ENCODE data around the gene GNLY. TPM values are rescaled to one million over a fixed set of nuclear protein-coding genes. Genes with fewer than 3 reads are reported as not detected.
A peak's percentile ranks its signal among the peaks of the same experiment; 100 is the strongest.

GNLY gene
- total RNA-seq, 1 experiment from 2014 or later: not detected

DNA sequence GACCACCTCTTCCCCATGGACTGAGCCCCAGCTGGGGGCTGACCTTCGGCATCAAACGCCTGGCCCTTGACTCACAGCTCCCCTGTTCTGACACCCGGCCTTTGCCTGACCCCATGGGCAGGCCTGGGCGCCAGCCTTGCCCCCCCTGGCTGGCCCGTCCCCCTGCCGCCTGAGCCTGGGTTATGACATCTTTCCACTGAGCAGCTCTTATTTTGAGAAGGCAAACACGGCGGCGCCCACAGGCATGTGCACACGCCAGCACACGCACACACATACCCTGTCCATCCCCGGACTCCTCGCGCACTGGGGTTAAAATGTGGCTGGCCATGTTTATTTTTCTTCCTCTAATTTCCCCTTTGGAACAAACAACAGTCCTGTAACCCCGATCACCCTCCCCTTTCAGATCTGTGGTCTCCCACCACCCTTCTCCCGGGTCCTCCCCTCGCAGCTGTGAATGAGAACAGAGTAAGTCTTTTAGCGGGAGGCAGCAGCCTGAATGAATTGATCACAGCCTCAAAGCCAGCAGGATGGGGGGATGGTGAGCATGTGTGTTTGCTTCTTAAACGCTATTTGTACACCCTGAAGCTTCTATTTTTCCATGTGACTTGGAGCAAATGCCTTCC lies 47.8 kb downstream of the GNLY start:
- peaks cover 18% of the 10 kb centered on the region for H3K4me1 ChIP-seq (ENCODE audit: insufficient read depth, low read length)
- POLR2A ChIA-PET (ENCODE audit: unreplicated experiment): interaction anchor here (0.6 kb wide), 1 partner anchor 699 kb away, joined by 3 read pairs; the partner anchor contains the start of gene KDM3A

DNA sequence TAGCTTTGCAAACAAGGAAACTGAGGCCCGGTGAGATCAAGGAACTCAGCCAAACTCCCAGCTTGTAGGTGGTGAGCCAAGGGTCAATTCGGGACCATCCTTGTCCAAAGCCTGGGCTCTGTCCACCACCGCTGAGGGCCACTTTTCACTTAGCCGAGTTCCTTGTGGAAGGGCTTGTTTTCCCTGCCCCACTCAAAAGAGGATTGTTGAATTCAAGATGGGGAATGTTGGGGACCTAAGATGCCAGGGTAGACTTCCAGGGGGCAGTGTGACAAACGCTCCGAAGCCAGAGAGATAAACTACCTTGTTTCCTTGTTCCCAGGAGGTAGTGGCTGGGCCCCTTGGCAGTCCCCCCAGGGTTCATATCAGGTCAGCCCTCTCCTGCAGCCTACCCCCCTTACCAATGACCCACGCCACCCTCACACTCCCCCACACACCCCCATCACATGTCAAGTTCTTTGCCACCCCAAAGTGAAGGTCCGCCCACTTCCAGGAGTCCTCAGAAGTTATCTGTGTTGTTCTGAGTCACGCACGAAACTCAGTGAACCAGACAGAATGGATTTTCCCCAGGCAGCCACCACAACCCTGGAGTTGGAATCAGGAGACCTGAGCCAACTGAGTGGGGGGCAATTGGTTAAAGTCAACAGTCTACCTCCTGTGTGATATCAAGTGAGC lies 49.3 kb downstream of the GNLY start:
- BruUV-seq (replicated peaks): no TSS peak
- H4K20me1 ChIP-seq (ENCODE audit: low read length): no peaks in the 10 kb centered on the region
- H3K27ac ChIP-seq (ENCODE audit: low read length): no peak overlapping the region
- H3K27me3 ChIP-seq (ENCODE audit: low read length): peaks cover 21% of the 10 kb centered on the region
- POLR2A ChIA-PET (ENCODE audit: unreplicated experiment): no interaction called here
- no peak overlapping the region for H2AFZ ChIP-seq (ENCODE audit: low read length)
- no peaks in the 10 kb centered on the region for H3K9me3 ChIP-seq (ENCODE audit: low read length)
- H3K4me2 ChIP-seq (ENCODE audit: low read length): no peak overlapping the region
- no peaks in the 10 kb centered on the region for H3K79me2 ChIP-seq (ENCODE audit: low read length)
- H3K36me3 ChIP-seq (ENCODE audit: low read depth, low read length): no peaks in the 10 kb centered on the region
- ATAC-seq (no peak), DNase-seq (no peak)
- peaks cover 18% of the 10 kb centered on the region for H3K4me1 ChIP-seq (ENCODE audit: insufficient read depth, low read length)
- intact Hi-C loops (cut with micrococcal nuclease): no loop called here
- CTCF ChIA-PET: interaction anchor here (1.5 kb wide), 1 partner anchor 15 kb away, joined by 5 read pairs; no protein-coding TSS in a partner anchor
- H3K9me2 ChIP-seq (replicated peaks; ENCODE audit: low read length): no peaks in the 10 kb centered on the region
- H3F3A ChIP-seq (ENCODE audit: low read length, unreplicated experiment): no peaks in the 10 kb centered on the region
- H3K9ac ChIP-seq (ENCODE audit: low read length): no peak overlapping the region
- TF ChIP-seq EZH2 (IDR thresholded peaks at IDR 0.05; ENCODE audit: low read length, unreplicated experiment): no peak
- TF ChIP-seq EZH2phosphoT487 (IDR thresholded peaks at IDR 0.05; ENCODE audit: borderline replicate concordance, low read length): no peak
- TF ChIP-seq, protein P1, sequence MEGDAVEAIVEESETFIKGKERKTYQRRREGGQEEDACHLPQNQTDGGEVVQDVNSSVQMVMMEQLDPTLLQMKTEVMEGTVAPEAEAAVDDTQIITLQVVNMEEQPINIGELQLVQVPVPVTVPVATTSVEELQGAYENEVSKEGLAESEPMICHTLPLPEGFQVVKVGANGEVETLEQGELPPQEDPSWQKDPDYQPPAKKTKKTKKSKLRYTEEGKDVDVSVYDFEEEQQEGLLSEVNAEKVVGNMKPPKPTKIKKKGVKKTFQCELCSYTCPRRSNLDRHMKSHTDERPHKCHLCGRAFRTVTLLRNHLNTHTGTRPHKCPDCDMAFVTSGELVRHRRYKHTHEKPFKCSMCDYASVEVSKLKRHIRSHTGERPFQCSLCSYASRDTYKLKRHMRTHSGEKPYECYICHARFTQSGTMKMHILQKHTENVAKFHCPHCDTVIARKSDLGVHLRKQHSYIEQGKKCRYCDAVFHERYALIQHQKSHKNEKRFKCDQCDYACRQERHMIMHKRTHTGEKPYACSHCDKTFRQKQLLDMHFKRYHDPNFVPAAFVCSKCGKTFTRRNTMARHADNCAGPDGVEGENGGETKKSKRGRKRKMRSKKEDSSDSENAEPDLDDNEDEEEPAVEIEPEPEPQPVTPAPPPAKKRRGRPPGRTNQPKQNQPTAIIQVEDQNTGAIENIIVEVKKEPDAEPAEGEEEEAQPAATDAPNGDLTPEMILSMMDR (conservative IDR thresholded peaks at IDR 0.05; ENCODE audit: low read depth, low read length): no peak
- H3K4me3 ChIP-seq (ENCODE audit: low read length): no peak overlapping the region

More for the DNA sequence above, 47.8 kb downstream of the GNLY start:
- peak overlapping the region; percentile 50 for H3K4me3 ChIP-seq (ENCODE audit: low read length)
- peak; percentile 56 for ATAC-seq
- peak; percentile 10 for DNase-seq
- H2AFZ ChIP-seq (ENCODE audit: low read length): peak overlapping the region; percentile 84
- no peaks in the 10 kb centered on the region for H3F3A ChIP-seq (ENCODE audit: low read length, unreplicated experiment)
- H3K36me3 ChIP-seq (ENCODE audit: low read depth, low read length): no peaks in the 10 kb centered on the region
- H3K9me3 ChIP-seq (ENCODE audit: low read length): no peaks in the 10 kb centered on the region
- H4K20me1 ChIP-seq (ENCODE audit: low read length): no peaks in the 10 kb centered on the region
- H3K4me2 ChIP-seq (ENCODE audit: low read length): peak overlapping the region; percentile 86
- no TSS peak for BruUV-seq (replicated peaks)
- peak overlapping the region; percentile 67 for H3K27ac ChIP-seq (ENCODE audit: low read length)
- no peaks in the 10 kb centered on the region for H3K79me2 ChIP-seq (ENCODE audit: low read length)
- TF ChIP-seq, protein P1 (conservative IDR thresholded peaks at IDR 0.05; ENCODE audit: low read depth, low read length): no peak
- no peak for TF ChIP-seq EZH2phosphoT487 (IDR thresholded peaks at IDR 0.05; ENCODE audit: borderline replicate concordance, low read length)
- TF ChIP-seq EZH2 (IDR thresholded peaks at IDR 0.05; ENCODE audit: low read length, unreplicated experiment): no peak
- peaks cover 10% of the 10 kb centered on the region; the same call in 1 of the 2 replicates for H3K27me3 ChIP-seq (ENCODE audit: low read length)
- H3K9ac ChIP-seq (ENCODE audit: low read length): peak overlapping the region; percentile 59
- CTCF ChIA-PET: interaction anchor here (0.6 to 1.5 kb wide), 3 partner anchors 13 to 147 kb away, joined by 3 to 5 read pairs (median 3); no protein-coding TSS in a partner anchor
- intact Hi-C loops (cut with micrococcal nuclease): no loop called here
- H3K9me2 ChIP-seq (replicated peaks; ENCODE audit: low read length): no peaks in the 10 kb centered on the region

DNA sequence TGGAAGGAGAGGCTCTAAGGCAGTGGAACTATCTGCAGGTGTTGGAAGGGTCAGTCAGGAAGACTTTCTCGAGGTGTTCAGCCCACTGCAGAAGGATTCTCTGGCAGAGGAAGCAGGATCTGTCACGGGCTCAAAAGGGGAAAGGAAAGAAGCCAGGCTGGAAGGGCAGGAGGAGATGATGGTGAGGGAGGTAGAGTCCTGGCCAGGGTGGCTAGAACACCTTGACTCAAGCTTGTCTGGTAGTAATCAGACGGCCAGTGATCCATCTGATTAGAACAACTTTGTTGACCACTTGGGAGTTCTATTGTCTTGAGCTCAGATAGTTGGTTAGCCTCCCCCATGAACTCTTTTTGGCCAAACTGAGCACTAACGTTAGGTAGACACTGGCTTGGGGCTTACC lies 49.9 kb downstream of the GNLY start:
- ChIA-PET CTCF (no interaction called here), POLR2A (ENCODE audit: unreplicated experiment) (no interaction called here)
- Histone ChIP-seq H3K4me2 (ENCODE audit: low read length) (no peak overlapping the region), H3K9me3 (ENCODE audit: low read length) (no peaks in the 10 kb centered on the region), H3K27ac (ENCODE audit: low read length) (no peak overlapping the region), H3K79me2 (ENCODE audit: low read length) (no peaks in the 10 kb centered on the region), H3K27me3 (ENCODE audit: low read length) (peaks cover 21% of the 10 kb centered on the region), H3K4me1 (ENCODE audit: insufficient read depth, low read length) (peaks cover 18% of the 10 kb centered on the region), H2AFZ (ENCODE audit: low read length) (no peak overlapping the region), H4K20me1 (ENCODE audit: low read length) (no peaks in the 10 kb centered on the region), H3K9me2 (replicated peaks; ENCODE audit: low read length) (no peaks in the 10 kb centered on the region), H3K36me3 (ENCODE audit: low read depth, low read length) (no peaks in the 10 kb centered on the region), H3K9ac (ENCODE audit: low read length) (no peak overlapping the region), H3K4me3 (ENCODE audit: low read length) (no peak overlapping the region), H3F3A (ENCODE audit: low read length, unreplicated experiment) (no peaks in the 10 kb centered on the region)
- intact Hi-C loops (cut with micrococcal nuclease): no loop called here
- no TSS peak for BruUV-seq (replicated peaks)
- no peak for DNase-seq
- TF ChIP-seq, protein P1 (conservative IDR thresholded peaks at IDR 0.05; ENCODE audit: low read depth, low read length): no peak
- TF ChIP-seq EZH2phosphoT487 (IDR thresholded peaks at IDR 0.05; ENCODE audit: borderline replicate concordance, low read length) (no peak), EZH2 (IDR thresholded peaks at IDR 0.05; ENCODE audit: low read length, unreplicated experiment) (no peak)
- no peak for ATAC-seq

All from PC-3 (cell line).